Esophagus muscularis mucosa (tissue), 4 donors: ENCODE data around the gene RFX7.

ENCODE experiments used
- CTCF ChIP-seq, 3 experiments: fragments of 200-600 bp in 2 of 3; fragments of 450-650 bp in 1 of 3; sonication (generic) in 2 of 3; IDR thresholded peaks; one replicate each; pipeline ENCODE4 v1.5.1; 2017 to 2019; ENCODE audit warnings: antibody characterized with exemption in 3 of 3, mild to moderate bottlenecking in 2 of 3, moderate library complexity in 1 of 3
- EP300 ChIP-seq: sonication (generic); formaldehyde crosslinking; IDR thresholded peaks from one replicate; pipeline ENCODE4 v1.6.1; 2017; ENCODE audit warnings: antibody characterized with exemption
- POLR2A ChIP-seq: fragments of 450-650 bp; IDR thresholded peaks from one replicate; pipeline ENCODE4 v1.6.1; 2017; ENCODE audit warnings: antibody characterized with exemption, moderate library complexity, mild to moderate bottlenecking, low read depth
- POLR2AphosphoS5 ChIP-seq, 2 donors: sonication (generic); formaldehyde crosslinking; IDR thresholded peaks; one replicate each; pipeline ENCODE4 v1.6.1; 2017; ENCODE audit warnings: antibody characterized with exemption in 2 of 2

GRCh38 chr15:56168394-56168793 lies 75.3 kb downstream of the RFX7 start:
- TF ChIP-seq POLR2A (no peak), CTCF (IDR thresholded peaks at IDR 0.05) (no peak), EP300 (no peak), POLR2AphosphoS5 (IDR thresholded peaks at IDR 0.05) (no peak)
